ENCODE data around the gene UNC13B. TPM values are rescaled to one million over a fixed set of nuclear protein-coding genes. Genes with fewer than 3 reads are reported as not detected.

UNC13B gene
- total and polyA plus RNA-seq, 9 of the 15 experiments (the other 6 are each of a cell fraction or from before 2014, with no cell fraction given) = 2.4 to 11.5 (median 8.6) TPM

GRCh38 chr9:35253075-35253474, 91.3 kb downstream of the UNC13B start:
- H3K27ac ChIP-seq (ENCODE audit: extremely low read depth, low read depth, low read length) = no peak overlapping the region
- intact Hi-C loops (cut with micrococcal nuclease) (no loop called here), in situ Hi-C loops (cut with MboI) (no loop called here)
- DNase-seq (ENCODE audit: extremely low read depth in 1 of 4, low spot score in 3 of 4) (no peak), FAIRE-seq (no peak), ATAC-seq (no peak)
- ChIA-PET POLR2A (interaction anchor here (1.6 kb wide), 1 partner anchor 33 kb away, joined by 3 read pairs; no protein-coding TSS in a partner anchor), CTCF (ENCODE audit: low intra/inter-chr PET ratio) (no interaction called here)
- no peak overlapping the region for H3K4me3 ChIP-seq
- H3K4me1 ChIP-seq (replicated peaks in 1 of 2; ENCODE audit: control insufficient read depth in 2 of 2, insufficient read depth in 2 of 2, low read length in 2 of 2) = no peaks in the 10 kb centered on the region
- peak; percentile 33 for TF ChIP-seq RBM25 (IDR thresholded peaks at IDR 0.05; ENCODE audit: low read depth, low read length, severe bottlenecking)
- no peak for TF ChIP-seq ZBTB12 (CRISPR knock-in tag; IDR thresholded peaks at IDR 0.05)
- peak; percentile 59; the same call in 1 of the 2 replicates for TF ChIP-seq ZNF121 (CRISPR knock-in tag; conservative IDR thresholded peaks at IDR 0.05)
- H3K9me1 ChIP-seq (ENCODE audit: control insufficient read depth, insufficient read depth, low read length) = no peaks in the 10 kb centered on the region
- WGBS (ENCODE audit: insufficient coverage, low coverage, missing lambda C conversion rate) = 30% methylated on average over 1 of the region's 1 CpG
- no peaks in the 10 kb centered on the region for H3K36me3 ChIP-seq (ENCODE audit: control insufficient read depth, insufficient read depth, low read length)
- no peak overlapping the region for H2AFZ ChIP-seq (ENCODE audit: low read depth, low read length)
- no peaks in the 10 kb centered on the region for H4K20me1 ChIP-seq (replicated peaks; ENCODE audit: control insufficient read depth, insufficient read depth, low read length)
- no peaks in the 10 kb centered on the region for H3K79me2 ChIP-seq (ENCODE audit: control insufficient read depth, insufficient read depth, low read length)
- H3K27me3 ChIP-seq (ENCODE audit: control insufficient read depth in 2 of 2, insufficient read depth in 2 of 2, low read length in 2 of 2) = no peaks in the 10 kb centered on the region
- BruUV-seq (replicated peaks) = no TSS peak
- H3K9ac ChIP-seq (ENCODE audit: insufficient read depth in 1 of 2, low read depth in 2 of 2, low read length in 2 of 2) = no peak overlapping the region
- H3K9me3 ChIP-seq (replicated peaks; ENCODE audit: control insufficient read depth, insufficient read depth, low read depth, low read length) = no peaks in the 10 kb centered on the region
- H3K4me2 ChIP-seq (ENCODE audit: insufficient read depth, low read length) = no peak overlapping the region

DNA sequence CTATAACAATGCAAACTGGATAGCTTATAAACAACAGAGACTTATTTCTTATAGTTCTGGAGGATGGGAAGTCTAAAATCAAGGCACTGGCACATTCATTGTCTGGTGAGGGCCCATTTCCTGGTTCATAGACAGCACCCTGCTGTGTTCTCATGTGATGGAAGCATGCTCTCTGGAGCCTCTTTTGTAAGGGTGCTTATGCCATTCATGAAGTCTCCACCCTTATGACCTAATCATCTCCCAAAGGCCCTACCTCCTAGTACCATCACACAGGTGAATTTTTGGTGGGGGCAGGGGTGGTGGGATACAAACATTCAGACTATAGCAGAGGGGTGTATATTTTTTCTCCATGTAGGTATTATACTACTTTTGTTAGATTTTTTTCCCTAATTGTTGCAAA, 92.4 kb downstream of the UNC13B start:
- no peak overlapping the region for H3K4me2 ChIP-seq (ENCODE audit: insufficient read depth, low read length)
- H3K4me1 ChIP-seq (replicated peaks in 1 of 2; ENCODE audit: control insufficient read depth in 2 of 2, insufficient read depth in 2 of 2, low read length in 2 of 2) = no peaks in the 10 kb centered on the region
- in situ Hi-C loops (cut with MboI) = no loop called here
- H2AFZ ChIP-seq (ENCODE audit: low read depth, low read length) = no peak overlapping the region
- no peaks in the 10 kb centered on the region for H3K9me1 ChIP-seq (ENCODE audit: control insufficient read depth, insufficient read depth, low read length)
- H3K36me3 ChIP-seq (ENCODE audit: control insufficient read depth, insufficient read depth, low read length) = no peaks in the 10 kb centered on the region
- H3K27ac ChIP-seq (ENCODE audit: extremely low read depth, low read depth, low read length) = no peak overlapping the region
- POLR2A ChIA-PET = interaction anchor here (0.7 kb wide), 1 partner anchor 37 kb away, joined by 3 read pairs; no protein-coding TSS in a partner anchor
- H3K4me3 ChIP-seq = no peak overlapping the region
- intact Hi-C loops (cut with micrococcal nuclease) = no loop called here
- ATAC-seq (no peak), FAIRE-seq (no peak), DNase-seq (ENCODE audit: extremely low read depth in 1 of 4, low spot score in 3 of 4) (no peak)
- H3K9me3 ChIP-seq (replicated peaks; ENCODE audit: control insufficient read depth, insufficient read depth, low read depth, low read length) = no peaks in the 10 kb centered on the region
- H3K9ac ChIP-seq (ENCODE audit: insufficient read depth in 1 of 2, low read depth in 2 of 2, low read length in 2 of 2) = no peak overlapping the region
- no peaks in the 10 kb centered on the region for H3K27me3 ChIP-seq (ENCODE audit: control insufficient read depth in 2 of 2, insufficient read depth in 2 of 2, low read length in 2 of 2)
- no peaks in the 10 kb centered on the region for H4K20me1 ChIP-seq (replicated peaks; ENCODE audit: control insufficient read depth, insufficient read depth, low read length)
- TF ChIP-seq RREB1 (CRISPR knock-in tag; IDR thresholded peaks at IDR 0.05) = no peak
- no peak for TF ChIP-seq RBM17 (IDR thresholded peaks at IDR 0.05; ENCODE audit: borderline replicate concordance, low read depth, low read length)
- no TSS peak for BruUV-seq (replicated peaks)
- H3K79me2 ChIP-seq (ENCODE audit: control insufficient read depth, insufficient read depth, low read length) = no peaks in the 10 kb centered on the region
- CTCF ChIA-PET (ENCODE audit: low intra/inter-chr PET ratio) = no interaction called here
